ENCODE results near the gene RARB.

RARB gene

DNA sequence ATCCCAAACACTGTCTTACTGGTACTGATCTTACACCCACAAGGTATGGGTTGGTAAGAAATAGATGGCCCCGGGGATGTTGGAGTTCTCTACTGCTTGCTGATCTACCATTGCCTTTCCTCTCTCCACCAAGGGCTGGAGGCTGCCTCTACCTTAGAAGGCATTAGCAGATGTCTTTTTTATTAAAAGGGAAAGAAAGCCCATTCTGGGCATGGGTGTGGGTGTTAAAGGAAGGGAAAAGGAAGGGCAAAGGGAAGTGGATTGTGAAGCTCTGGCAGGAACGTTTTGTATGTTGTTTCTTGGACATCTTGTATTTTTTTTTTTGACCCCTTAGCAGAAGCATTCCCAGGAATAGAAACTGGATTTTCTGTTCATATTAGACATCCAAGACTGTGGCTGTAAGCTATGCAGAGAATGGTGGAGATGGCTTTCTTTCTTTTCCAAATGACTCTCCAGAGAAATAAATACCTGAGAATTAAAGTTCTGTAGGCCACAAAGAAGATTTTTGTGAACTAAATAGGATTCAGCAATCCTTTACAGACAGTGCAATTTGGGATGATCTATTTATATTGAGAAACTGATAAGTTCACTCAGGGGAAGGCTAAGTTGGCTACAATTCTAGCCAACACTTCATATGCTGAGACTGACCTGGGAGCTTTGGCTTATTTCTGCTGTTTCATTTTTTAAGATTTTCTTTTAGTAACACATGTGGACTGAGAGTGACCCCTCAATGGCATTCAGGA, 127.8 kb downstream of the RARB start:
- Histone ChIP-seq H3K27ac (peak overlapping the region; percentile 27 to 46), H3K4me3 (no peak overlapping the region)
- TF ChIP-seq, protein P1, sequence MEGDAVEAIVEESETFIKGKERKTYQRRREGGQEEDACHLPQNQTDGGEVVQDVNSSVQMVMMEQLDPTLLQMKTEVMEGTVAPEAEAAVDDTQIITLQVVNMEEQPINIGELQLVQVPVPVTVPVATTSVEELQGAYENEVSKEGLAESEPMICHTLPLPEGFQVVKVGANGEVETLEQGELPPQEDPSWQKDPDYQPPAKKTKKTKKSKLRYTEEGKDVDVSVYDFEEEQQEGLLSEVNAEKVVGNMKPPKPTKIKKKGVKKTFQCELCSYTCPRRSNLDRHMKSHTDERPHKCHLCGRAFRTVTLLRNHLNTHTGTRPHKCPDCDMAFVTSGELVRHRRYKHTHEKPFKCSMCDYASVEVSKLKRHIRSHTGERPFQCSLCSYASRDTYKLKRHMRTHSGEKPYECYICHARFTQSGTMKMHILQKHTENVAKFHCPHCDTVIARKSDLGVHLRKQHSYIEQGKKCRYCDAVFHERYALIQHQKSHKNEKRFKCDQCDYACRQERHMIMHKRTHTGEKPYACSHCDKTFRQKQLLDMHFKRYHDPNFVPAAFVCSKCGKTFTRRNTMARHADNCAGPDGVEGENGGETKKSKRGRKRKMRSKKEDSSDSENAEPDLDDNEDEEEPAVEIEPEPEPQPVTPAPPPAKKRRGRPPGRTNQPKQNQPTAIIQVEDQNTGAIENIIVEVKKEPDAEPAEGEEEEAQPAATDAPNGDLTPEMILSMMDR (IDR thresholded peaks at IDR 0.05) = no peak
- DNase-seq (ENCODE audit: low spot score) = no peak

DNA sequence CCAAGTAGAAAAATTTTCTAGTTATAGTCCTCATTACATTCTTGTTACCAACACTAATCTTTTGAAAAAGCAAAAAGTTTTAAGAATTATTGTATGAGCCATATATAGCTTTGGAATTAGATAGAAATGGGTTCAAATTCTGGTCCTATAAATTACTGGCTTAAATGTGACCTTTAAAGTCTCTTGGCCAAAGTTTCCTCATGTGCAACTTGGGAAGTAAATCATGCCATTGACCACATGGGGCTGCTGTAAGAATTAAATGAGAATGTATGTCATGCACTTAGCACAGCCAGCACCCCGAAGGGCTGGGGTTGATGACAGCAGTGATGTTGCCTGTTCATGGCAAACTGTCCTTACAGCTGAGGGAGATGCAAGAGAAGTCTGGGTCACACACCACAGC, 128.4 kb downstream of the RARB start:
- Histone ChIP-seq H3K4me3 (no peak overlapping the region), H3K27ac (peak overlapping the region; percentile 1 to 27)
- TF ChIP-seq, protein P1 (IDR thresholded peaks at IDR 0.05) = no peak
- DNase-seq (ENCODE audit: low spot score) = no peak

DNA sequence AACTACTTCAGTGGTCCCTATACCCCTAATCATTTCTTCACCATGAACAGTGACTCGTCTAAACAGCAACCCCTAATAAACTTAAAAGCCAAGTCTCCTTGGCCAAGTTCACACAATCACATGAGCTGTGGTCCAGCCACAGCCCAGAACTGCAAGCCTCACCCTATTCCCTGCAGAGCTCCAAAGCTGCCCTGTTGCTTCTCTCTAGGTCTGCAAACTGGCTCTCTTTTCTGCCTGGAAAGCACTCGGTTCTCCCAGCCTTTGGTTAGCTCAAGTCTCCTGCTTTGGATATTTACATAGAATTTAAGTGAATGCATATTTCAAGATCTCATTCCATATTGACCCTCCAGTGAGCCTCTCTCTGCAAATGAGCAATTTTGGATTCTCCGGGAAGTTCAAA, 129.6 kb downstream of the RARB start:
- H3K4me3 ChIP-seq = no peak overlapping the region
- H3K27ac ChIP-seq = peak overlapping the region; percentile 43 to 50
- TF ChIP-seq, protein P1 (IDR thresholded peaks at IDR 0.05) = no peak
- DNase-seq (ENCODE audit: low spot score) = no peak

DNA sequence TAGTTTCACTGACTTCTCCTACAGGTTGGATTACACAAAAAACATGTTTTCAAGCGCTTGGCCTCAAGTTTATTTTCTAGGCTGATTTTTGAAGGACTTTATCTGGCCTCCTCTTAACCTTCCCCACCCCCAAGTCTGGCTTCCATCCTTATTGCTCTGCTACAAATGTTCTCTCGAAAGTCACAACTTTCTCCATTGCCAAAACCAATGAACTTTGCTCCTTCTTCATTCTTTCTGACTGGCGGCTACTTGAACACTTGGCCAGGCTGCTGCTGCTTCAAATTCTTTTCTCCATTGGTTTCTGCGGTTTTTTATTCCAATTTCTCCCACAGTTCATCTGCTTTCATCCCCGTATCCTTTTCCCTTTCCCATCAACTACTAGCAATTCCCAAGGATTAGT, 130.1 kb downstream of the RARB start:
- no peak for DNase-seq (ENCODE audit: low spot score)
- TF ChIP-seq, protein P1 (IDR thresholded peaks at IDR 0.05) = no peak
- no peak overlapping the region for H3K4me3 ChIP-seq
- H3K27ac ChIP-seq = peak overlapping the region; percentile 43 to 50

DNA sequence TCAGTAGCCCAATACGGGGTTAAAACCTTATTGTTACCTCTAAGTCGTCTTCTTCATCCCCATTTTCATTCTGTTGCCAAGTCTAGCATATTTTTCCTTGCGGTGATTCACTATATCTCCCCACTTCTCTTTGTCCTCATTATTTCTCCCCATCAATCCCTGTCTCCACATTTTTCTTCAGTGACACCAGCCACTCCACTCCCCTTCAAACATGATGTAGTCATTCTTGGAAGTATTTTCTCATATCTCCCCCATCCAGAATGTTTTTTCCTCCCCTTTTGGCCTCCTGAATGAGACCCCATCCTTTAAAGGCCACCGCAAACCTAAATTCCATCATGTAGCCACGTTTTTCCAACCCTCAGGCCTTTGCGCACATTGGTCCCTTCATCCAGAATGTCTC, 130.7 kb downstream of the RARB start:
- no peak overlapping the region for H3K4me3 ChIP-seq
- TF ChIP-seq, protein P1 (IDR thresholded peaks at IDR 0.05) = no peak
- H3K27ac ChIP-seq = peak overlapping the region; percentile 43 to 63
- no peak for DNase-seq (ENCODE audit: low spot score)

DNA sequence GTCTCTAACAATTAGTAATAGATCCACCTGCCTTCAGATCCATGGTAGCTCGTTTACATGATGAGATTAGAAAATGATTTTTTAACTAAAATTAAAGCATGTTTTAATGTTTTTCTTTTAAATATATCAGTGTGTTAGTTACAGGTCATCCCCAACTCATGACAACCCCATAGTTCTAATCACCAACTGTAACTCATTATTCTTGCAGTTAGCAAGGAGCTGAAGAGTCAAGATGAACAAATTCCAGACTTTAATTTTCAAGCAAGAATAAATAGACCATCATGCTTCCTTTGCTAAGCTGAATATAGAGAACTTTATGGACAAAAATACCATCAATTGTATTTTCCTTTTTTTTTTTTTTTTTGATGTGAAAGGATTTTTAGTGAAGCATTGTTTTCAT, 135.5 kb downstream of the RARB start:
- Histone ChIP-seq H3K27ac (no peak overlapping the region), H3K4me3 (no peak overlapping the region)
- no peak for DNase-seq (ENCODE audit: low spot score)
- TF ChIP-seq, protein P1 (IDR thresholded peaks at IDR 0.05) = no peak

DNA sequence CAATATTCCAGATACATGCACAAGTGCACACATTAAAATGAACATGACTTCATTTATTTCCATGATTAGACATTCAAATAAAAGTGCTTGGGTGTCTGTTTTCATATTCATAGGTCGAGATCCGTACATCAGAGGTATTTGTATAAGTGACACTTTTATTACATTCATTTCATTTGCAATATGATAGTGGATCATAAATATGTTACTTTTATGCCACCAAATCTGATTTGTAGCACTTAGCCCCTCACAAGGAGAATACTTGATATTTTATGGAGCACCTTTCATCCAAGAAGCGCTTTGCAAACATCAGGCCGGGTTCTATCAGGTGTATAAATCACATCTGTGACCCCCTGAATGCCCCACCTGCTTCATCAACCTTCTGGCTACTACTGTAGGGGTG, 136.0 kb downstream of the RARB start:
- DNase-seq (ENCODE audit: low spot score) = no peak
- TF ChIP-seq, protein P1 (IDR thresholded peaks at IDR 0.05) = no peak
- no peak overlapping the region for H3K4me3 ChIP-seq
- H3K27ac ChIP-seq = no peak overlapping the region

All from coronary artery (tissue), 2 donors.